Activated T-helper 17 cell treated with anti-CD3 and anti-CD28 coated beads, Interleukin-2, amount 50 U/mL, for 72 hours (primary cell): Measurements from ENCODE around the gene SLIT2. TPM values are rescaled to one million over a fixed set of nuclear protein-coding genes. Genes with fewer than 3 reads are reported as not detected.

Source experiments
- ATAC-seq: fragments of 150-1000 bp; cut with Tn5 transposase; replicated peaks from 2 replicates; pipeline ENCODE4 v1.10.0; 2021; ENCODE audit warnings: mild to moderate bottlenecking, moderate library complexity
- H3K27ac Mint-ChIP-seq: one replicate; pipeline ENCODE4 v1.8.0; 2022; ENCODE audit warnings: mixed read lengths
- H3K27me3 Mint-ChIP-seq: one replicate; pipeline ENCODE4 v1.8.0; 2022; ENCODE audit warnings: mixed read lengths
- H3K36me3 Mint-ChIP-seq: one replicate; pipeline ENCODE4 v1.8.0; 2022; ENCODE audit warnings: low read depth, mild to moderate bottlenecking, mixed read lengths
- H3K4me1 Mint-ChIP-seq: one replicate; pipeline ENCODE4 v1.8.0; 2022; ENCODE audit warnings: mixed read lengths
- H3K4me3 Mint-ChIP-seq: one replicate; pipeline ENCODE4 v1.8.0; 2022; ENCODE audit warnings: mild to moderate bottlenecking, mixed read lengths
- H3K9me3 Mint-ChIP-seq: one replicate; pipeline ENCODE4 v1.8.0; 2022; ENCODE audit warnings: mixed read lengths
- total RNA-seq, 2 donors: library from RNA; stranded (reverse); gene quantifications; one replicate each; pipeline ENCODE4 v1.2.3, GENCODE V29; 2022

SLIT2 gene
- total RNA-seq, 2 donors from 2014 or later = not detected

DNA sequence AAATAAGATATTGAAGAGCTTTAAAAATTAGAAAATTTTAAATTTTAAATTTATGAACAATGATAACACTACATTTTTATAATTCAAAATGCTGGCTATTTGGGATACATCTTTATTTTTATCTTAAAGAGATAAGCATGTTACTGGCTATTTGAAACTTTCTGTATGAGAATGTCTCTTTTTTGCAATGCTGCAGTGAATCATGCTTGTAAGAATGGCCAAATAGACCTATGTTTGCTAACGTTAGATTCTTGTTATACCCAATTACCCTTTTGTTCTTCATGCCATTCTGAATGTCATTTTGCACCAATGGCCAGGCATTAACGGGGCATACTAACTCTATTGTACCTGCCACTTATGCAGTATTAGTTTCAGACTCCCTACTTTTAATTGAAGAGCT lies 49.5 kb downstream of the SLIT2 start:
- no peak overlapping the region for H3K4me3 Mint-ChIP-seq
- H3K9me3 Mint-ChIP-seq = no peaks in the 10 kb centered on the region
- H3K27ac Mint-ChIP-seq = no peak overlapping the region
- H3K4me1 Mint-ChIP-seq = no peaks in the 10 kb centered on the region
- no peak for ATAC-seq
- H3K27me3 Mint-ChIP-seq = no peaks in the 10 kb centered on the region
- H3K36me3 Mint-ChIP-seq = no peaks in the 10 kb centered on the region
